Posterior cingulate gyrus (tissue), 11 donors: Measurements from ENCODE around the gene ACTL7A.
"Not testable (repeated sequence)": the region's sequence is repeated elsewhere in the genome, so short reads cannot be mapped to it uniquely, and the experiment has no call there.

Experiments used
- DNase-seq, 10 donors: peaks; one replicate each; pipeline versions ENCODE4 v3.0.0 to v3.0.0-alpha.2; 2020 to 2021; ENCODE audit warnings: mixed read lengths in 3 of 10
- intact Hi-C: fragments of 100-400 bp; cut with DNase I; formaldehyde crosslinking; loops from one replicate; pipeline ENCODE4 v1.15.1; 2023

ACTL7A gene, protein sequence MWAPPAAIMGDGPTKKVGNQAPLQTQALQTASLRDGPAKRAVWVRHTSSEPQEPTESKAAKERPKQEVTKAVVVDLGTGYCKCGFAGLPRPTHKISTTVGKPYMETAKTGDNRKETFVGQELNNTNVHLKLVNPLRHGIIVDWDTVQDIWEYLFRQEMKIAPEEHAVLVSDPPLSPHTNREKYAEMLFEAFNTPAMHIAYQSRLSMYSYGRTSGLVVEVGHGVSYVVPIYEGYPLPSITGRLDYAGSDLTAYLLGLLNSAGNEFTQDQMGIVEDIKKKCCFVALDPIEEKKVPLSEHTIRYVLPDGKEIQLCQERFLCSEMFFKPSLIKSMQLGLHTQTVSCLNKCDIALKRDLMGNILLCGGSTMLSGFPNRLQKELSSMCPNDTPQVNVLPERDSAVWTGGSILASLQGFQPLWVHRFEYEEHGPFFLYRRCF

DNA sequence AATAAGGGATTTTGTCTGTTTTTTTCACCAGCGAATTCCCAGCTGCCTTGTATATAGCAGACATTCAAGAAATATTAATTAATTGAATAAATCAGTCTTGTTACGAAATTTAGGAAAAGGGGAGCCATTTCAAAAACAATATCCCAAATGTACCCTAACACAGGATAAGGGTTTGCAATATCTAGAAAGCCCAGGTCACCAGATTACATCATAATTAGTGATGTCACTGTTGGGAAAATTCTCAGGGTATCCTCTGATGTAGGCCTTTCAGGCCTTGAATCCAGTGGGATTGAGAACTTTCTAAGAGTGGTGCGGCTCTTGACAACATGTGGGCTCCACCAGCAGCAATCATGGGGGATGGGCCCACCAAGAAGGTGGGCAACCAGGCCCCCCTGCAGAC, at the start of gene ACTL7A:
Gene ACTL7A (plus strand): TSS at position 270 of the 400 bp plus-strand sequence. CDS start 57 bp downstream, at position 327.
- no peak for DNase-seq
- intact Hi-C loops, result no loop called here

DNA sequence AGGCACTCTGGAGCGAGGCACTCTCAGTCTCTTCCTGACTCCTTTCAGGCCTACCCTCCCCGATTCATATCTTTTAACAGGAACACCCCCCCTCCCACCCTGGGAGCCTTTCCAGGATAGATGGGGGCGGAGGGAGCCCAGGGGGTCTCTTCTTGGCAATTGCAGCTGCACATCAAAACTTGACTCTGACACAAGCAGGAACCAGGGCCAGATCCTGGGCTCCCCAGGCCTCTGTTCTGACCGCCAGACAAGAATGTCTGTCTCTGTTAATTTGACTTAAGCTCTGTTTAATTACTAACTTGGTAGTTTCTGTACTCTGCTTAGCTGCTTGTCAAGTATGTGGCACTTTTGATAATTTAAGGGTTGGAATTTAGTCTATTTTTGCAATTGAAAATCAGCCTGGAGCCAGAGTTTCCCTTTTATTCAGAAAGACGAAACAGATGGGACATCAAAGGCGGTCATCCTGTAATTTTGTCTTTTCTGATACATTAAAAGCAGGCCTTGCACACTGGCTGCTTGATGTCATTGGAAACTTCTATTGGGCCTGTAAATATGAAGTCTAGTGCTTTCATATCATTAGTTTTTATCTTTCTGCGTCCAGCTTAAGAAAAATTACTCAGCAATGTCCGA, 49.6 kb upstream of the ACTL7A start:
- intact Hi-C loops, result no loop called here
- DNase-seq, result no peak

DNA sequence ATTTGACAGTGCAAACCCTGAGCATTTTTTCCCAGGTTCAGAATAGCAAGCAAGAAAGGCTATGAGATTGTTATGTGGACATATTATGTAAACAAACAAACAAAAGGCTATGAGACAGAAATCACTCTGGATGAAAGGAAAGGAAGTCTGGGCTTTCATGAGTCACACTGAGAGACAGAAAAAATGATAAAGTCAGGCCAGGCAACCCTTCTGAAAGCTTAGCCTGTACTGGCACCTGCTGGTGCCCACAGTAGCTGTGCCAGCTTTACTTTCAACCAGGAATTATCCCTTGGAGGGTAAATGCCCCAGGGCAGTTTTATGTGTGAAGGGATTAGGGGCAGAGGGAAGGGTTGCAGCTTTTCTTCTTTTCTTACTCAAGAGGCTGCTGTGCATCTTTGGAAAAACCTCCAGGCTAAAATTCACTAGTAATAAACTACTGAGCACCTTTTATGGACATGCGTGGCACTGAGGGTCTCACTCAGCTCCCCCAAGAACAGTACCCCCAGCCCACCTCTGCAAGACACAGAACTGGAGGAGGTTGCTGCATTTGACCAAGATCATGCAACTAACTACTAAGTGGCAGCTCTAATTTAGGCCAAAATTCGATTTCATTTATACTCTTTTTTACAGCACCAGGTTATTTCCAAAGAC, 48.0 kb upstream of the ACTL7A start:
- intact Hi-C loops, result no loop called here
- DNase-seq, result peak in 5 of 10 donors; percentile 15 to 85 (median 52)

DNA sequence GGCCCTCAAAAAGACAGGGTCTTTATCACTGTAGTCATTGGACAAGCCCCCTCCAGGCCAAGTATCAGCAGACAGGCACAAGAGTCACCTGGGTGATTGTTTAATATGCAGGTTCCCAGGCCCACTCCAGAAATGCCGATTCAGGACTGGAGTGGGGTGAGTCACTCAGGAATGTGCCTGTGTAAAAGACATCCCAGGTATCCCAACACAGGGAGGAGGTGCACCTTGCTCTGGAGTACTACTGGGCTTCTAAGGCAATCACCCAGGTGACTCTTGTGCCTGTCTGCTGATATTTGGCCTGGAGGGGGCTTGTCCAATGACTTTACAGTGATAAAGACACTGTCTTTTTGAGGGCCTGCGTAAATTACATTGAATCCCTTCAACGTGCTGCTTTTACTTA, 46.9 kb upstream of the ACTL7A start:
- no peak for DNase-seq
- intact Hi-C loops, result no loop called here

DNA sequence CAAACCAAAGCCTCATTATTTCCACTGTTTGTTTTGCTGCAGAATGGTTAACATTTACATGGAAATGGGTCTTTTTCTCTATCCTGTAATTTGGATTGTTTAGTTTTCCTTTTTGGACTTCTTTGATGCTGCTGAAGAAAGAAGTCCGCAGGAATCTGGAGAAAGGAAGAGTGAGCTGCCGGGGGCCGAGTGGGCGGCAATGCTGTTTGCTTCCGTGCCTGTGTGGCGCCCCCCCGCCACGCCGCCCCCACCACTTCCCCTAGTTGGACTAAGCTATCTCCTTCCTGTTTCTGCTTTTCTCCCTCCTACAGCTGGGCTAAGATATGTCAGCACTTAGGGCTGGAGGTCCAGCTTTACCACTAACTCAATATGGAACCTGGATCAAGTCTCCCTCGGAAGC, 46.0 kb upstream of the ACTL7A start:
- DNase-seq, result no peak
- intact Hi-C loops, result no loop called here

DNA sequence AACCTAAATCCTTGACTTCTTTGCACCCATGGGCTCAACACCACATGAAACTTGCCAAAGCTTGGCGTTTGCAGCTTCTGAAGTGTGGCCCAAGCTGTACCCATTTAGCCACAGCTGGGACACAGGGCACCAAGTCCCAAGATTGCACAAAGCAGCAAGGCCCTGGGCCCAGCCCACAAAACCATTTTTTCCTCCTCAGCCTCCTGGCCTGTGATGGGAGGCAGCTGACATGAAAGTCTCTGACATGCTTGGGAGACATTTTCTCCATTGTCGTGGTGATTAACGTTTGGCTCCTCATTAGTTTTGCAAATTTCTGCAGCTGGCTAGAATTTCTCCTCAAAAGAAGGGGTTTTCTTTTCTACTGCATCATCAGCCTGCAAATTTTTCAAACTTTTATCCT, 38.2 kb upstream of the ACTL7A start:
- DNase-seq, result no peak
- intact Hi-C loops, result no loop called here

DNA sequence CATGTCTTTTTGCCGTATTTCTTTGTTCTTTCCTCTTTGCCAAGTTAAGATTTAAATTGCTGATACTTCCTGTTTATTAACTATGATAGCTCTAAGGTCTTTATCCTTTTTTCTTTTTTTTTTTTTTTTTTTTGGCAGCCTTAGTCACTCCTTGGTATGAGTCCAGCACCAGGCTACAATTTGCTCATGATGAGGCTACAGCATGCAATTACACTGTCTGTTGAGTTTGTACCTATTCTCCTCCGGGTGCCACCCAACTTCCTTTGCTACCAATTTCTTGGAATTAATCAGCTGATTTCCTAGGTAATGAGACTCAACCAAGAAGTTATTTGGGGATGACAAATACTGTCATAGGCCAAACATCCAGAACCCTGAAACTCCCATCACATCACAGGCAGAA, 31.8 kb upstream of the ACTL7A start:
- no peak for DNase-seq
- intact Hi-C loops, result no loop called here

DNA sequence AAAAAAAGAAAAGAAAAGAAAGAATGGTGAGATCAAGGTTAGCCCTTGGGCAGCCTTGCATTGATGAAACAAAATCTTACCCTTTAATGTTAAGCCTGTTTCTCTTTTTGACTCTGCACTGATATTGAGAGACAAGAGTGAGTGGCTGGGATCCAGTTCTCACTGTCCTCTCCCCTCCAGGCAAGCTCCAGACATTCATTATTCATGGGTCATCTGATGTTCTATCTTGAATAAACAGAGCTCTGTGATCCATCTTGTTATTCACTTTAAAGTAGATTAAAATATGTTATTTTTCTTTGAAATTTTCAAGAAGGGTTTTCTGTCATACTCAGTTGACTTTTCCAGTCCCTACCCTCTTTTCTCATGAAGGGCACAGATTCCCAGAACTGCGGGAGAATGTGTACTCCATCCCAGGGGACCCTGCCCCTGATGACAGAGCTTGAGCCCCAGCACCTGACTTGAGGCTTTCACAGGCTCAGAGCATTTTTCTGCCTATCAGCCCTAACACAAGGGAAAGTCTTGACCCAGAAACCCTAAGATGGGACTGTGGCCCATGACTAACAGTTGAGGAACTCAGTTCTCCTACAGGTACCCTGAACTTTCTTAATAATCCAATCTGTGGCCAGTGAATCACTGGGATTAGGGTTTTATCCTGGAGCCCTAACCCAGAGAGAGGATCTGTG, 30.4 kb upstream of the ACTL7A start:
- intact Hi-C loops, result no loop called here

DNA sequence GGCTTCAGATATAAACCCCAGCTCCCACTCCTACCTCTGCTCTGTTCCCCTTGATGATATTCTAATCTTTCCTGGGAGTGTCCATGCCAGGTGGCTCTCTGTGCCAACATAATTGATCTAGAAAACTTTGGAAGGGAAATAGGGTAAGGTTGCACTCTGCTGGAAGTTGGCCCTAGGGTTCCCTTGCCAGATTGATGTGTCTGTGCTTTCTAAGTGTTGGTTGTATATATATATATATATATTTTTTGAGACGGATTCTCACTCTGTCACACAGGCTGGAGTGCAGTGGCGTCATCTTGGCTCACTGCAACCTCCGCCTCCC, 29.9 kb upstream of the ACTL7A start:
- intact Hi-C loops, result no loop called here
- DNase-seq, result no peak

More for the DNA sequence above, 30.4 kb upstream of the ACTL7A start:
- DNase-seq, result peak in 1 of 10 donors; percentile 22

DNA sequence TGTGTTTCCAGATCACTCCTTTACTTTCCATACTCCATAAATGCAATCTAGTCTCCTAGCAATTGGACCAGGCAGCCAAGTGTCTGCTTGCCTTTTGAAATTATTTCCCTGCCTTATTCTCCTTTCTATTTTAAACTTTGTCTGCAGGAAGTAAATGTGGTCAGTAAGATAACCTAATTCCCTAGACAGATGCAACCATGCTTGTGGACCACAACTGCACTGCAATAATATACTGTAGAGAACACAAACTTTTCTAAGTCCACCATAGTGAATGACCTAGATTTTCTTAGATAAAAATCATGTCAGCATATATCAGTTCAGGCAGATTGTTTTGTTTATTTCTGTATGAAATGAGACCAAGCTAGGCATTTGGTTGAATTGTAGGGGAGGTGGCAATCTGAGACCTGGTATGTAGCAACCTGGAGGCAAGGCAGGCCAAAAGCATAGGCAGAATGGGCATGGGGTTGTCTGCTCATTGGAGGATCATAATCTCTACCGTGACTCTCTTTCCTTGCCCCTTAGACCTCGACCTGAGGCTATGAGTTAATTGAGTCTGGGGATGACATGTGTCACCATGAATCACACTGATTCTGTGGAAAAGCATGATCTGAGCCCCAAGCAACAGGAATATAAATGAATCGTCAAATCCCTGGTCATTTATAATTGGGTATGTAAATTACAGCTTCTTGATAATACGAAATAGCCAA, 27.0 kb upstream of the ACTL7A start:
- intact Hi-C loops, result no loop called here
- no peak for DNase-seq

DNA sequence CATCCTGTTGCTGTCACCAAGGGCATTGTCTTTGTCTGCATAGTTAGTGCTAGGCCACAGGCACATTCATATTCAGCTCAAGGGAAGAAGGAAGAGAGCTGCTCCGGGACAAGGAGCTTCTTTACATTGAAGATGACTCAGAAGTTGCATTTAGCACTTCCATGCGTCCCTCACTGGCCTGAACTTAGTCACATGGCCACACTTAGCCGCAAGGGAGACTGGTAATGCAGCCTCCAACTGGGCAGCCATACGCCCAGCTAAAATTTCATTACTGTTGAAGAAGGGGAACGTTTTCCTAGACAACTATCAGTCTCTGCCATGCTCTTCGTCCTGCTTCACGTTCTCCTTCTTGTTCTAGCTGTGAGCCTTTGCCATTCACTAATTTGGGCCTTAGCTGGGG, 26.2 kb upstream of the ACTL7A start:
- intact Hi-C loops, result no loop called here
- DNase-seq, result no peak

DNA sequence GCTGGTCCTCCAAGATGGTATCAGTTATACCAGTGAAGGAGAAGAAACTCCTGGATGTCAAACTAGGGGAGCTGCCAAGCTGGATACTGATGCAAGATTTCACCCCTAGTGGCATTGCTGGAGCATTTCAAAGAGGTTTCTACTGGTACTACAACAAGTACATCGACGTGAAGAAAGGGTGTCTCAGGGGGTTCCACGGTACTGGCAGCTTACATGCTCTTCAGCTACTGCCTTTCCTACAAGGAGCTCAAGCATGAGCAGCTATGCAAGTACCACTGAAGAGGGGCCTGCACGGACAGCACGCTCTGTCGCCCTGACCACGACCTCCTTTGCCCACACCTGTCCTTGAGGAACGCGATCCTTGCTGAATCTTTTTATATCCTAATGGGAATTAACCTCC, 25.7 kb upstream of the ACTL7A start:
- DNase-seq, result peak in 1 of 10 donors; percentile 19
- intact Hi-C loops, result no loop called here

DNA sequence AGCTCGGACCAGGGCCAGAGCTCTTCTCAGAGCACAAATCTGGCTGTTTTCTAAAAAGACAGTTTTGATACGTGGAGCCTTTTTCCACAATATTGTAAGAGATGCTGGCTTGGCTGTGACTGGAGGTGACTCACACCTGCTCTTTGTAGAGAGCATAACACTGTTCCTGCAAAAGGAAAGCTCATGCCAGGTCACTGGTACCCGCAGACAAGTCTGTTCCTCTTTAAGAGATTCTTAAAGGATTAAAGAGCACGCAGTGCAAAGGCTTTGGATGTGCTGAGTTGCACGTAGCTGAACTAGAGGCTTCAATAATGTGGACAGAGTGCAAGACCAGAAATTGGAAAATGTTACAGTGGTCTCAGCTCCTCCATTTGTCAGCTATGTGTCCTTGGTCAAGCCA, 25.3 kb upstream of the ACTL7A start:
- DNase-seq, result no peak
- intact Hi-C loops, result no loop called here

DNA sequence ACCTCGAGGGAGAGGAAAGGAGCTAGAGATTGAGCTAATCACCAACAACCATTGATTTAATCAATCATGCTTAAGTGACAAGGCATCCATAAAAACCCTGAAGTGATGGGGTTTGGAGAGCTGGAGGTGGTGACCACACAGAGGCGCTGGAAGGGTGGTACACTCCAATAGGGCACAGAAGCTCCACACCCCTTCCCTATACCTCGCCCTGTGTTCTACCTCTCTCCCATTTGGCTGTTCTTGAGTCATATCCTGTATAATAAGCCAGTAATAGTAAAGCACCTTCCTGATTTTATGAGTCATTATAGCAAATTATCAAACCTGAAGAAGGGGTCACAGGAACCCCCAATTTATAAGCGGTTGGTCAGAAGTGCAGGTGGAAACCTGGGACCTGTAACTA, 24.5 kb upstream of the ACTL7A start:
- intact Hi-C loops, result no loop called here
- DNase-seq, result no peak

DNA sequence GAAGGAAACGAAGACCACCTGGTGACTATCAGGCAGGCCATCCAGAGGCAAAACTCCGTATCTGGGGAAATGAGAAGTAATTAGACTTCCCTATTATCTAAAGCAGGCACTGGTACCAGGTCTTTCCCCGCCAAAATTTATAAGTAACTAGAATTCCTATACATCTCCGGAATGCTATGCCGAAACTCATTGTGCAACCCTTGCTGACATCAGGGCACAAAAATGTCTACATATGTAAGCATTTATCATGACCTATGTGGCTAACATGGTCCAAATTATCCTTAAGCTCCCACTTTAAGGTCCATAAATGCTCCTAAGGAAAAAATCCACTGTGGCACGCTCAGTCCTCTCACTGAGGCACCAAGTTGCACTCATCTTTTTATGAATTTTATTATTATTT, 24.0 kb upstream of the ACTL7A start:
- intact Hi-C loops, result no loop called here
- no peak for DNase-seq

DNA sequence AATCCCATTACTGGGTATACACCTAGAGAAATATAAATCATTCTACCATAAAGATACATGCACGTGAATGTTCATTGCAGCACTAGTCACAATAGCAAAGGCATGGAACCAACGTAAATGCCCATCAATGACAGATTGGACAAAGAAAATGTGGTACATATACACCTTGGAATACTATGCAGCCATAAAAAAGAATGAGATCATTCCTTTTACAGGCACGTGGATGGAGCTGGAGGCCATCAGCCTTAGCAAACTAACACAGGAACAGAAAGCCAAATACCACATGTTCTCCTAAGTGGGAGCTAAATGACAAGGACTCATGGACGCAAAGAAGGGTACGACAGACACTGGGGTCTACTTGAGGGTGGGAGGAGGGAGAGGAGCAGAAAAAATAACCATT, 22.5 kb upstream of the ACTL7A start:
- DNase-seq, intact Hi-C loops: not testable (repeated sequence)

DNA sequence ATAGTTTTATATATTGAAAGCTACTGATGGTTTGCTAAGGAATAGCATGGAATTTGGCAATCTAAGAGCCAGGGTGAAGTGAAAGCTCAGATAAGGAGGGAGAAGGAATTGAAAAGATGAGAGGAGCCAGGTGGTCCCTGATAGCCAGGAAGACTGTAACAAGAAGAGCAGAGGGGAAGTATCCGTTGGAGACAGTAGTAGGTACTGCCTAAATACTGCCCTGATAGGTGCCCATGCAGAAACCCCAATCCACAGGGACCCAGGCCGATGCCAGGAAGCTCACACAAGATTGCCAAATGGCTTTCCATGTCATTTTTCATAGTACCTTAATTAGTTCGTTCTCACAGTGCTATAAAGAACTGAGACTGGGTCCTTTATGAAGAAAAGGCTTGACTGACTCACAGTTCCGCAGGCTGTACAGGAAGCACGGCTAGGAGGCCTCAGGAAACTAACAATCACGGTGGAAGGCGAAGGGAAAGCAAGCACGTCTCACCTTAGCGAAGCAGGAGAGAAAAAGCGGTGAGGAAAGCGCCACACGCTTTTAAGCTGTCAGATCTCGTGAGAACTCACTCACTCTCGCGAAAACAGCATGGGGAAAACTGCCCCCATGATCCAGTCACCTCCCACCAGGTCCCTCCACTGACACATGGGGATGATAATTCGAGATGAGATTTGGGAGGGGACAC, 19.3 kb upstream of the ACTL7A start:
- intact Hi-C loops, result no loop called here

DNA sequence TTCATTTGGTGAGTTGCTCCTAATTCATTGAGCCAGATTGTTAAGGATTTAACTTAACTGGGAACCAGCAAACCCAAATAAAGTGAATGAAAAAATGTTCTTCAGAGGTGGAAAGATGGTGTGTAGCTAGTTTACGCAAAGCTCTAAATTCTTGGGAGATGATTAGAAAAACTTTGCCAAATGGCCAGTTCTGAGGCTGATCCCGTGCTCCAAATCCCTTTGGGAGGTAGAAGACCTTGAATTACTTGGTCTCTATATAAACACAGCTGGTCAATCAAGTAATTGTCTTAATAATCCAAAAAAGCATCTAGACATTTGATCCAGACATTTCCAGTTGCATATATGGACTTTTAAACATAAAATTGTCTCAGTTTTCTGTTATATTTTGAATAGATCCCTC, 17.7 kb upstream of the ACTL7A start:
- intact Hi-C loops, result no loop called here
- no peak for DNase-seq

More for the DNA sequence above, 19.3 kb upstream of the ACTL7A start:
- peak in 1 of 10 donors; percentile 46 for DNase-seq

DNA sequence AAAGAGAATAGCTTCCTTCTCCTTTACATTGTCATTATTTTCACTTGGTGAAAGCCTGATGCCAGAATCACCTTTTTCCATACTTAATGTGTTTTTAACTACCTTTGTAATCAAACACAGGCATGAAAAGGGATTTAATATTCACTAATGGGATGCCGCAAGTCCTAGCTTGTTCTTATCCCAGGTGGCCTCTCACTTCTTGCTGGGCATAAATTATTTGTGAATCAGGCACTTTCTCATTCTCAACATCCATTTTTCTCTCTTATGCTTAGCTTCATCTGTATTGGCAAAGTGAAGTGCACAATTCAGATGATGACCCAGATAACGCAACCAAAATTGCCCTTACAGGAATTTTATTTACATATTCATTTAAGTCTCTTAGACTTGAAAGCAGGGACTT, 17.2 kb upstream of the ACTL7A start:
- intact Hi-C loops, result no loop called here
- DNase-seq, result no peak

DNA sequence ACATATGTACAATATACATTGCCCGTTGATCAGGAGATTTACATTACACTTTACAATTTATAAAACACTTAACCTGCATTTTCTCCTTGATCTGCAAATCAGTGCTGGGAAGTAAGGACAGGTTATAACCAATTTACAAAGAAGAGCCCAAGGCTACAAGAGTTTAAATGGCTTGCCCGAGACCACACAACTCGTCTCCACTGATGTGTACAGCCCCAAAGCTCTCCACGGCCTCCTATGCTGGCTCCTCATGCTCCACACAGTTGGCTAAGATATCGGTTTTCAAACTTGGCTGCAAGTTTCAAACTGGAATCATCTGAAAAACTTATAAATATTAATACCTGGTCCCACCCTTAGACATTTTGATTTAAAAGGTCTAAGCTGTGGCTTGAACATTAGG, 16.6 kb upstream of the ACTL7A start:
- intact Hi-C loops, result no loop called here
- DNase-seq, result no peak
